A549 (cell line): ENCODE data around the gene TAF9. TPM values are rescaled to one million over a fixed set of nuclear protein-coding genes. Genes with fewer than 3 reads are reported as not detected.
A peak's percentile ranks its signal among the peaks of the same experiment; 100 is the strongest.

Experiments used
- ATAC-seq, 2 experiments: fragments of 200-7000 bp in 1 of 2; fragments of >200 bp in 1 of 2; cut with Nextera tagmentation in 1 of 2; cut with Tn5 transposase in 1 of 2; 3 replicates each; pipeline versions ENCODE4 v1.8.0 to v1.9.1; 2018 to 2020; ENCODE audit warnings: mild to moderate bottlenecking in 1 of 2, moderate library complexity in 1 of 2
- CTCF ChIA-PET: fragments of 300-600 bp; sonication (Branson Sonifier 250); formaldehyde crosslinking; extraction: SDS; loops from one replicate; lab custom pipeline; 2021; ENCODE audit warnings: antibody characterized with exemption, inconsistent platforms; lab: Yijun Ruan, JAX
- POLR2A ChIA-PET: fragments of 350-600 bp; formaldehyde crosslinking; extraction: SDS; loops from one replicate; lab custom pipeline; 2021; ENCODE audit warnings: antibody characterized with exemption, inconsistent platforms; lab: Yijun Ruan, JAX
- DNase-seq, 2 experiments: peaks; one replicate each; pipeline versions ENCODE4 v3.0.0 to v3.0.0-alpha.2; 2011 to 2016; ENCODE audit warnings: low read depth in 1 of 2, low spot score in 1 of 2
- FAIRE-seq: peaks from 2 replicates; lab custom pipeline; 2011; peaks lifted over from hg19 to GRCh38; lab: Jason Lieb, UNC
- H3K27ac ChIP-seq, 2 experiments: fragments of >200 bp; sonication (Bioruptor Twin); formaldehyde crosslinking; 3 replicates each; pipeline ENCODE4 v1.5.1; 2016 to 2017
- H3K4me1 ChIP-seq: fragments of >200 bp; sonication (Bioruptor Twin); formaldehyde crosslinking; 3 replicates; pipeline ENCODE4 v1.6.1; 2016
- H3K4me2 ChIP-seq: fragments of >200 bp; sonication (Bioruptor Twin); formaldehyde crosslinking; 3 replicates; pipeline ENCODE4 v1.6.1; 2016
- H3K4me3 ChIP-seq: fragments of >200 bp; sonication (Bioruptor Twin); formaldehyde crosslinking; 3 replicates; pipeline ENCODE4 v1.5.1; 2016
- H3K9me3 ChIP-seq: fragments of >200 bp; sonication (Bioruptor Twin); formaldehyde crosslinking; 3 replicates; pipeline ENCODE4 v1.6.1; 2016
- BHLHE40 ChIP-seq: IDR thresholded peaks from 2 replicates; pipeline ENCODE4 v1.6.1; 2012; ENCODE audit warnings: low read depth, low read length, inconsistent platforms
- CTCF ChIP-seq: fragments of >200 bp; sonication (Bioruptor Twin); formaldehyde crosslinking; IDR thresholded peaks from 3 replicates; pipeline ENCODE4 v1.5.1; 2016
- E2F6 ChIP-seq: IDR thresholded peaks from 2 replicates; pipeline ENCODE4 v1.6.1; 2012; ENCODE audit warnings: low read depth, borderline replicate concordance
- ELK1 ChIP-seq: fragments of 150-350 bp; IDR thresholded peaks from 2 replicates; pipeline ENCODE4 v1.6.1; 2014; ENCODE audit warnings: low read depth, mild to moderate bottlenecking, low read length
- FOSL2 ChIP-seq, 2 experiments: fragments of 450-650 bp in 1 of 2; fragments of >200 bp in 1 of 2; sonication (Bioruptor Twin) in 1 of 2; formaldehyde crosslinking; IDR thresholded peaks; 2 replicates each; pipeline versions ENCODE4 v1.5.0 to v1.6.1; 2016 to 2020; ENCODE audit warnings: mild to moderate bottlenecking in 1 of 2, moderate library complexity in 1 of 2
- GATA3 ChIP-seq: IDR thresholded peaks from 2 replicates; pipeline ENCODE4 v1.6.1; 2012; ENCODE audit warnings: borderline replicate concordance
- KDM1A ChIP-seq: fragments of 200-600 bp; sonication (generic); IDR thresholded peaks from 2 replicates; pipeline ENCODE4 v1.6.1; 2016; ENCODE audit warnings: low read depth, mild to moderate bottlenecking
- MAFK ChIP-seq: fragments of 450-650 bp; IDR thresholded peaks from 2 replicates; pipeline ENCODE4 v1.6.1; 2014; ENCODE audit not compliant: partially characterized antibody
- POLR2A ChIP-seq: IDR thresholded peaks from 2 replicates; pipeline ENCODE4 v1.6.1; 2012; ENCODE audit warnings: mild to moderate bottlenecking, low read length
- RAD21 ChIP-seq, 2 experiments: fragments of >200 bp in 1 of 2; sonication (Bioruptor Twin) in 1 of 2; formaldehyde crosslinking in 1 of 2; IDR thresholded peaks in 1 of 2; conservative IDR thresholded peaks in 1 of 2; 2 replicates in 1 of 2; 3 replicates in 1 of 2; pipeline ENCODE4 v1.6.1; 2012 to 2018; ENCODE audit warnings: inconsistent platforms in 1 of 2
- REST ChIP-seq: fragments of 200-600 bp; sonication (generic); IDR thresholded peaks from 2 replicates; pipeline ENCODE4 v1.6.1; 2016; ENCODE audit warnings: antibody characterized with exemption, mild to moderate bottlenecking, moderate library complexity
- RFX5 ChIP-seq: fragments of 450-650 bp; IDR thresholded peaks from 2 replicates; pipeline ENCODE4 v1.7.1; 2014; ENCODE audit warnings: antibody characterized with exemption, mild to moderate bottlenecking, moderate library complexity
- RNF2 ChIP-seq: fragments of 200-600 bp; sonication (generic); IDR thresholded peaks from 2 replicates; pipeline ENCODE4 v1.6.1; 2016; ENCODE audit warnings: low read depth, mild to moderate bottlenecking, antibody characterized with exemption, moderate library complexity, borderline replicate concordance
- SMC3 ChIP-seq: fragments of >200 bp; sonication (Bioruptor Twin); formaldehyde crosslinking; IDR thresholded peaks from 3 replicates; pipeline ENCODE4 v1.6.1; 2018; ENCODE audit warnings: inconsistent platforms
- TFCP2L1 ChIP-seq: fragments of 250-450 bp; sonication (Bioruptor Pico); IDR thresholded peaks from 2 replicates; pipeline ENCODE4 v1.5.0; 2021; ENCODE audit warnings: mild to moderate bottlenecking
- ZFP36 ChIP-seq: fragments of 450-650 bp; IDR thresholded peaks from 2 replicates; pipeline ENCODE4 v1.6.1; 2014; ENCODE audit warnings: borderline replicate concordance; ENCODE audit not compliant: partially characterized antibody
- ZSCAN20 ChIP-seq: fragments of 250-450 bp; sonication (Bioruptor Pico); IDR thresholded peaks from 2 replicates; pipeline ENCODE4 v1.8.0; 2022; ENCODE audit warnings: mild to moderate bottlenecking, moderate library complexity
- WGBS: methylation state at CpG from one replicate; pipeline ENCODE4 v1.1.6; 2017; ENCODE audit errors: missing lambda C conversion rate; 5-methylcytosine and 5-hydroxymethylcytosine counted together
- polyA plus RNA-seq, 4 experiments: library from polyadenylated mRNA; depleted of rRNA in 3 of 4; stranded (reverse); fragments of >200 nt; fragmentation: RNase III in 1 of 4; extraction: RNeasy Plus Mini Kit Qiagen cat#74134 plus additional on column Dnase treatment in 1 of 4; gene quantifications; 2 replicates in 3 of 4; 3 replicates in 1 of 4; pipeline ENCODE4 v1.2.3, GENCODE V29; 2011 to 2017

Gene TAF9
- polyA plus RNA-seq, 2 of the 4 experiments (the other 2 are of a cell fraction) = 112 to 269 TPM

- Histone ChIP-seq H3K9me3 (no peaks in the 10 kb centered on the region), H3K4me3 (no peak overlapping the region), H3K27ac (no peak overlapping the region), H3K4me1 (peaks cover 10% of the 10 kb centered on the region; the same call in 2 of the 3 replicates), H3K4me2 (no peak overlapping the region)
- 49% methylated on average over 3 of the region's 3 CpGs for WGBS
- DNase-seq (no peak), ATAC-seq (no peak), FAIRE-seq (peak; percentile 46)
- TF ChIP-seq MAFK (peak; percentile 91), BHLHE40 (no peak), FOSL2 (IDR thresholded peaks at IDR 0.05) (no peak), FOSL2 (CRISPR knock-in tag; IDR thresholded peaks at IDR 0.05) (peak; percentile 68)
- ChIA-PET CTCF (interaction anchor here (1.0 kb wide), 1 partner anchor 272 kb away, joined by 3 read pairs; no protein-coding TSS in a partner anchor), POLR2A (no interaction called here)
Measured at GRCh38 chr5:69364850-69365249, 4.5 kb downstream of the TAF9 start.

- peaks cover 10% of the 10 kb centered on the region; the same call in 2 of the 3 replicates for H3K4me1 ChIP-seq
- H3K9me3 ChIP-seq = no peaks in the 10 kb centered on the region
- peak; percentile 57 to 63 for DNase-seq
- no peak overlapping the region for H3K4me3 ChIP-seq
- ATAC-seq = peak; percentile 48 to 49; a peak in 5 of 6 replicates
- H3K27ac ChIP-seq = no peak overlapping the region
- ChIA-PET POLR2A (no interaction called here), CTCF (no interaction called here)
- FAIRE-seq = no peak
- no peak overlapping the region for H3K4me2 ChIP-seq
- 55% methylated on average over 3 of the region's 3 CpGs for WGBS
- TF ChIP-seq GATA3 = no peak
- no peak for TF ChIP-seq ZFP36
- TF ChIP-seq KDM1A = no peak
- no peak for TF ChIP-seq POLR2A
- no peak for TF ChIP-seq ELK1
- peak; percentile 19; the same call in 2 of the 3 replicates for TF ChIP-seq CTCF
- no peak for TF ChIP-seq RNF2
- TF ChIP-seq RAD21 (conservative IDR thresholded peaks at IDR 0.05 in 1 of 2, IDR thresholded peaks at IDR 0.05 in 1 of 2) = 0 out of 5 replicates have a peak, but pooled peaks of 1 of the 2 experiments have one; percentile 7
- no peak for TF ChIP-seq TFCP2L1 (CRISPR knock-in tag)
- TF ChIP-seq REST = no peak
- no peak for TF ChIP-seq ZSCAN20 (CRISPR knock-in tag)
Measured at GRCh38 chr5:69364414-69364813, 4.9 kb downstream of the TAF9 start.

GRCh38 chr5:69360442-69360841, 8.9 kb downstream of the TAF9 start:
- H3K4me3 ChIP-seq = no peak overlapping the region
- no peak for FAIRE-seq
- DNase-seq = no peak
- ATAC-seq = no peak
- WGBS = 91% methylated on average over 1 of the region's 1 CpG
- no peak overlapping the region for H3K4me2 ChIP-seq
- H3K4me1 ChIP-seq = no peaks in the 10 kb centered on the region; the same call in 2 of the 3 replicates
- ChIA-PET CTCF (interaction anchor here (1.0 to 1.9 kb wide), 2 partner anchors 26 to 267 kb away, joined by 3 to 4 read pairs; partner anchors contain the start of gene SLC30A5), POLR2A (no interaction called here)
- no peak overlapping the region for H3K27ac ChIP-seq
- no peak for TF ChIP-seq RFX5
- TF ChIP-seq SMC3 = no peak
- TF ChIP-seq E2F6 = no peak
- no peak for TF ChIP-seq FOSL2 (IDR thresholded peaks at IDR 0.05)
- TF ChIP-seq FOSL2 (CRISPR knock-in tag; IDR thresholded peaks at IDR 0.05) = no peak
- TF ChIP-seq CTCF = no peak
- H3K9me3 ChIP-seq = no peaks in the 10 kb centered on the region
